ENCODE measurements around the gene KIAA1217.
A peak's percentile ranks its signal among the peaks of the same experiment; 100 is the strongest.

Gene KIAA1217, protein sequence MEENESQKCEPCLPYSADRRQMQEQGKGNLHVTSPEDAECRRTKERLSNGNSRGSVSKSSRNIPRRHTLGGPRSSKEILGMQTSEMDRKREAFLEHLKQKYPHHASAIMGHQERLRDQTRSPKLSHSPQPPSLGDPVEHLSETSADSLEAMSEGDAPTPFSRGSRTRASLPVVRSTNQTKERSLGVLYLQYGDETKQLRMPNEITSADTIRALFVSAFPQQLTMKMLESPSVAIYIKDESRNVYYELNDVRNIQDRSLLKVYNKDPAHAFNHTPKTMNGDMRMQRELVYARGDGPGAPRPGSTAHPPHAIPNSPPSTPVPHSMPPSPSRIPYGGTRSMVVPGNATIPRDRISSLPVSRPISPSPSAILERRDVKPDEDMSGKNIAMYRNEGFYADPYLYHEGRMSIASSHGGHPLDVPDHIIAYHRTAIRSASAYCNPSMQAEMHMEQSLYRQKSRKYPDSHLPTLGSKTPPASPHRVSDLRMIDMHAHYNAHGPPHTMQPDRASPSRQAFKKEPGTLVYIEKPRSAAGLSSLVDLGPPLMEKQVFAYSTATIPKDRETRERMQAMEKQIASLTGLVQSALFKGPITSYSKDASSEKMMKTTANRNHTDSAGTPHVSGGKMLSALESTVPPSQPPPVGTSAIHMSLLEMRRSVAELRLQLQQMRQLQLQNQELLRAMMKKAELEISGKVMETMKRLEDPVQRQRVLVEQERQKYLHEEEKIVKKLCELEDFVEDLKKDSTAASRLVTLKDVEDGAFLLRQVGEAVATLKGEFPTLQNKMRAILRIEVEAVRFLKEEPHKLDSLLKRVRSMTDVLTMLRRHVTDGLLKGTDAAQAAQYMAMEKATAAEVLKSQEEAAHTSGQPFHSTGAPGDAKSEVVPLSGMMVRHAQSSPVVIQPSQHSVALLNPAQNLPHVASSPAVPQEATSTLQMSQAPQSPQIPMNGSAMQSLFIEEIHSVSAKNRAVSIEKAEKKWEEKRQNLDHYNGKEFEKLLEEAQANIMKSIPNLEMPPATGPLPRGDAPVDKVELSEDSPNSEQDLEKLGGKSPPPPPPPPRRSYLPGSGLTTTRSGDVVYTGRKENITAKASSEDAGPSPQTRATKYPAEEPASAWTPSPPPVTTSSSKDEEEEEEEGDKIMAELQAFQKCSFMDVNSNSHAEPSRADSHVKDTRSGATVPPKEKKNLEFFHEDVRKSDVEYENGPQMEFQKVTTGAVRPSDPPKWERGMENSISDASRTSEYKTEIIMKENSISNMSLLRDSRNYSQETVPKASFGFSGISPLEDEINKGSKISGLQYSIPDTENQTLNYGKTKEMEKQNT (N-terminal part only)

GRCh38 chr10:24208661-24209431, at the start of gene KIAA1217:
KIAA1217 (plus strand) TSS chr10:24209138; CDS start chr10:24209194, 56 bp downstream.
- DNase-seq: peak; percentile 25

DNA sequence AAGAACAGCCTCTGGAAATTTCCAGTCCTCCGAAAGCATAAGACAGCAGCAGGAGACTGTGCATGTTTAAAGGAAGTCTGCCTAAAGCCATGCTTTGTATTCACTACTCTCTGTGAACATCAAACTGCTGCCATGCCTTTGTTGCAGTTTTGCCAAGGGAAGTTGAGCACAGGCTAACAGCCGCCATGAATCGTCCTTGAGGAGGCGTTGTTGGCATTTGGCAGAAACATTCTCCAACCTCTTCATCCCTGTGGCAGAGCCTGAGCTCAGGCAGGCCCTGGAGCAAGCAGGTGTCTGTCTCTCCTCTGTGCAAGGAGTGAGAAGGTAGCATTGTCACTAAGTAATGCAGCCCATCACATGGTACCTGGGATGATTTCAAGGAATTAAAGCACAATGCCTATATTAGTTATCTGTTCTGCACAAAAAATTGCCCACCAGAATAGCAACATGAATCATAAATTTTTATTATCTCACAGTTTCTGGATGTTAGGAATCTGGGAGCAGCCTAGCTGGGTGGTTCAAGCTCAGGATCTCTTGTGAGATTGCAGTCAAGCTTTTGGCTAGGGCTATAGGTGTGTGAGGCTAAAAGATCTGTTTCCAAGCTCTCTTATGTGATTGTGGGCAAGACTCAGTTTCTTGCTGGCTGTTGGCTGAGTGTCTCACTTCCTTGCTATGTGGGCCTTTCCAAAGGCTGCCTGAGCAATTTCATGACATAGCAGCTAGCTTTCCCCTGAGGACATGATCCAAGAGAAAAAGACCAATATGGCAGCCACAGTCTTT, 46.5 kb upstream of the KIAA1217 start:
- DNase-seq: no peak

GRCh38 chr10:24163485-24163884, 45.5 kb upstream of the KIAA1217 start:
- DNase-seq: no peak

DNA sequence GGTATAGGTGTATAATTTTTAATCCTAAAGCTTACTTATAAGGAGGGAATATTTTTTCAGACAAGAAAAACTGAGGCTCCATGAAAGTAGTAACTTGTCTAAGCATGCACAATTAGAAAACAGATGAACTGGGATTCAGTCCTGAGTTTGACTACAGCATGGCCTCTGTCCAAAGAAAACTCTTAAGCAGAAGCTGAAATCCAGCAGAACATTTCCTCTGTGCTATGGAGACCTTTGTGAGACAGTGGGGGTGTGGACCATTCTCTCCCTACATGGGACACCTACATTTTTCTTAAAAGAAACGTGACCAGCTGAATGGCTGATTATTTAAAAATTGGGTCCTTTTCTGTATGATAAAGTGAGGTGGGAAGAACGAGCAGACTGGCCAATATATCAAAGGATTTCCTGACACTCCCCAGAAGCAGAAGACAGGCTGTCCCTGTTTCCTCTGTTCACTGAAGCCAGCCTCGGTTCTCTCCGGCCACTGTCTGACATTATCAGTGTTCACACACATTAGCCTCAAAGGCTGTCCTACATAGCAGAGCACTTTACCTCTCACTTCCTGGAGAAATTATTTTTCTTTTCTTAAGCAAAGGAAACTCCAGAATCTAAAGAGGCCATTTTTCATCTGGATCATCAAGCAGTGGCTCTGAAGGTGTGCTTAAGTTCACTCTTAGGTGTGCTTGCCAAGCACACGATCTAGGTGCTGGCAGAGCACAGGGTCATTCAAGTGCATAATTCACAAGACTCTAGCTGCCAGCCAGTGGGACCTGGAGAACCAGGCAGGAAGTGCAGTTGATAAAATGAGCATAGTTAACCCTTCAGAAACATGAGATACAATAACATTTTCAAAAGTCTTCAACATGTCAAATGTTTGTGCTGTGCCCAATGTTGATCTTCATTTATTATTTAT, 40.4 kb upstream of the KIAA1217 start:
- no peak for DNase-seq

- DNase-seq: no peak
Observed at GRCh38 chr10:24170199-24170598, 38.7 kb upstream of the KIAA1217 start.

DNA sequence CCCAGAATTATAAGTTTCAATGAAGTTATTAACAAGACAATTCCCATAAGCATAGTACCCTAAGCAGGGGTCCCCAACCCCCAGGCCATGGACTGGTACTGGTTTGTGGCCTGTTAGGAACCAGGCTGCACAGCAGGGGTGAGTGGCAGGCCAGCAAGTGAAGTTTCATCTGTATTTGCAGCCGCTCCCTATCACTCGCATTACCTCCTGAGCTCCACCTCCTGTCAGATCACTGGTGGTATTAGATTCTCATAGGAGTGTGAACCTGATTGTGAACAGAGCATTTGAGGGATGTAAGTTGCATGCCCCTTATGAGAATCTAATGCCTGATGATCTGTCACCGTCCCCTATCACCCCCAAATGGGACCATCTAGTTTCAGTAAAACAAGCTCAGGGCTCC, 36.0 kb upstream of the KIAA1217 start:
- DNase-seq: no peak

DNA sequence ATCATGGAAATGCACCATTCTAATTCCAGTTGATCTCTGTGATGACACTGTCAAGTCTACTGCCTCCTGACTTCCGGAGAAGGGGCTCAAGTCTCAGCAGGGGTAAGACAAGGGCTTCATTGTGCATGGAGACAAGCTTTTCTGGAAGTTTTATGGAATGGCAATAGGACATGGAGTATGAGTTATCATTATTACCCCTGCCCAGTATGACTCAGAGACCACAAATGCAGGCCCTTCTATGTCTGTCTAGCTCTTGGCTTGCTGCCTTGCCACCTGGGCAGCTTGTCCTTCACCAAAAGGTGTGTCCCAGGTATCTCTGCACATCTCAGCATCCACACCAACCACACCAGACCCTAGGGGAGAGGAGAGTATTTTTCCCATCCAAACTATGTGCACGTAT, 34.9 kb upstream of the KIAA1217 start:
- DNase-seq: no peak

DNA sequence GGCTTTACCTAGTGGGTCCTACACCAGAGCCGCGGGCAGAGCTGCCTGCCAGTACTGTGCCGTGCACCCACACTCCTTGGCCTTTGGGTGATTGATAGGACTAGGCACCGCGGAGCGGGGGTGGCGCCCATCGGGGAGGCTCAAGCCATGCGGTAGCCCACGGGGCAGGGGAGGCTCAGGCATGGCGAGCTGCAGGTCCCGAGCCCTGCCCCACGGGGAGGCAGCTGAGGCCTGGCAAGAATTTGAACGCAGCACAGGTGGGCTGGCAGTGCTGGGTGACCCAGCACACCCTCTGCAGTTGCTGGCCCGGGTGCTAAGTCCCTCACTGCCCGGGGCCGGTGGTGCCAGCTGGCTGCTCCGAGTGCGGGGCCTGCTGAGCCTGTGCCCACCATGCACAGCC, 32.3 kb upstream of the KIAA1217 start:
- DNase-seq: no peak

DNA sequence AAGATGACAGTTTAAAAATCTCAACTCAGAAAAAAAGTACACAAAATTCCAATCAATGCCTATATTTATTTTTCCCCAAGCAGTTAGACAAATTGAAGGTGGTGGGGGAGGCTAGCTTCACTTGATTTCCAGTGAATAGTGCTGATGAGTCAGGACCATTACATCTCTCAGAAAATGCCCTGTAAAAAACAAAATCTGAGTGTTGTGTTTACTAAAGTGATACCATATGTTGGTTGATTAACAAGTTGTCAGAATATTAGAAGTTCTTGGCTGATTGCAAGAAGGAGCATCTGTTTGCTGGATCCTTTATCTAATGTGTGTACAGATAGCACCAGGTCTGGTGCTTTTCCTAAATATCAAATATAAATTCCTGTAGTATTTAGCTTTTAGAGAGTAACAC, 31.3 kb upstream of the KIAA1217 start:
- no peak for DNase-seq

DNA sequence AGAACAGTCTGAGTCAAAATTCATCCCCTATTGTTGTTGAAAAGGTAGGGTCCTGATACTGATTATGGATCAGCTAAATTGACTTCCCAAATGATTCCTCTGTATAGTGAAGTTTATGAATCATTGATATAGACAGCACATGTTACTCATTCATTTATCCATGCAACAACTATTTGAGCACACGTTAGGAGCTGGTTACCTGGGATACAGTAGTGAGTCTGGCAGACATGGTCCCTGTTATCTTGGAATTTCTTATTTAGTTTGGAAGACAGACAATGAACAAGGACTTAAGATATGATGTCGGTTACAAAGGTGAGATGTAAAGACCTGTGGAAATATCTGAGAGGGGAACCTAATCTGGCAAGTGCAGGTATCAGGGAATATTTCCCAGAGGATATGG, 28.0 kb upstream of the KIAA1217 start:
- DNase-seq: no peak

DNA sequence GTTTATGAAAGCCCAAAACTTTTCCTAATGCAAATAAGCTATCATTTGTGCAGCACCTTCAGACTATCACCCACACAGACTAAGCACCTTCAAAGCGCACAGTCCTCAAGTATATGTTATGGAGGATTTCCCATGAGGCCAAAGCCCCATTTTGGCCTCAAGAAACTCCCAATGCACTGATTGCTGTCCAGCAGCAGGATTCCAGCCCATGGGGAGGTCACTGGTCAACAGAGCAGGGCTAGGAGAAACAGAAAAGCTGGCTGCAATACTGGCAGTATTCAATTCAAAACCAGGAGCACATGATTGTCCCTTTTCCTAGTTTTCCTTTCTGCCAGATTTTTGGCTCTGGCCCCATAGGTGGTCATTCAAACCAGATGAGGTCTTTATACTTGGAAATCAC, 24.5 kb upstream of the KIAA1217 start:
- no peak for DNase-seq

DNA sequence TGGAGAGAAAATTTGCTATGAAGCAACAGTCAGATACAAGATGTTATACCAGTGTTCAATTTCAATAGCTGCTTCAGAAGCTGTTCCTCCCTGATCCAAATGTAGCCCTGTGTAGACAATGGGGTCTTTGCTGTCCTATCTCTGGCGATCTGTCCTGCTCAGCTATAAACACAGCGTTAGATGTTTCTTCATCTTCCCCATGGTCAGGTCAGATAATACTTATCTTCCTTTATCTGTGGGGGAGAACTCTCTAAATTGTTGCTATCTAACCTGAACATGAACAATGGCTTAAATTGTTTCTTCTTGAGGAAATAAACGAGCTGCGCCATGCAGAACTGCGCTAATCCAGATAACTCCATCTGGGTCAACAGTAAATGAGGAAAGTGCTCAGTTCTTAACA, 15.6 kb upstream of the KIAA1217 start:
- DNase-seq: no peak

GRCh38 chr10:24197263-24197662, 11.7 kb upstream of the KIAA1217 start:
- DNase-seq: no peak

DNA sequence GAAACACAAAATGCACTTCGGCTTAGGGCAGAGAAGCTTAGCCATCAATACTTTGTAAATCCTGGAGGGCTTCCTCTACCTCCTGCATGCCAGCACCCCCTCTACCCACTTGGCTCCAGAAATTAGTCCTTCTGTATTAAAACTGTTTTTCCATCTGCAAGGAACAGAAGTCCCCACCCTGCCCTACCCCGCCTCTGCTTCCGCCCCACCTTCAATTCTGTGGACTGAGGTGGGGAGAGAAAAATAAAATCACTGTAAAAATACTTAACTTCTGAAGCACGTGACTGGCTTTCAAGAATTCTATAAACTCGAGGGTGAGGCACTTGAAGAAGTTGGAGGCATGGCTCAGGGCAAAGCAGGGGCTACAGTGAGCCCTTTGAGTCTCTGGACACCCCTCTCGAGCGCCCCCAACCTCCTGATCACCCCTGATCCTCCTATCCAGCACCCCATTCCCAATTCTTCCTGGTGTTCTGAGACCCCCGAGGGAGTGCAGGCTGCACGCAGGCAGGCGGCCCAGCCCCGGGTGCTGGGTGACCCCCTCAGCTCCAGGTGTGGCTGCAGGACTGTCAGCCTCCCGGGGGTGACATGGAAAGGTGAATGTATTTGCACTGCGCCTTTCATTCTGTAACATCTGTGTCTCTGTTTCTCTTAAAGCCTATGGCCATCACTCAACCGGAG, 7.3 kb upstream of the KIAA1217 start:
- no peak for DNase-seq

- no peak for DNase-seq
Observed at GRCh38 chr10:24202181-24202570, 6.8 kb upstream of the KIAA1217 start.

GRCh38 chr10:24205821-24206220, 3.1 kb upstream of the KIAA1217 start:
- peak; percentile 81 for DNase-seq

- DNase-seq: no peak
Observed at GRCh38 chr10:24206334-24206733, 2.6 kb upstream of the KIAA1217 start.

DNA sequence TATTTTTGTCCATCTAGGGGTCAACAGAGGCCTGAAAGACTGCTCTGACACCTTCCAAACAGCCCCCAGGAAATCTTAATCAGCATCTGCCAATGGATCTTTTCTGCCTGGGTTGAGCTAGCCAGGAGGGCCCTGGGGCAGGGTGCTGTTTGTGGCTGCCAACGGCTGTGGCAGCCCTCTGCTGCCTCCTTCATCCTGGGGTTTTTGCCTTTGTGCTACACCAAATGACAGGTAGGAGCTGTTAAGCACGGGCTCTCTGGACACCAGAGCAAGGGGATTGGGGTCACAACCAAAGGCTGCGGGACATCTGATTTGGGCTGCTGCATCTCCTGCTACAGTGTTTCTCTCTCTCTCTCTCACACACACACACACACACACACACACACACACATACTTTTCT, 2.0 kb upstream of the KIAA1217 start:
- DNase-seq: no peak

GRCh38 chr10:24207341-24207740, 1.6 kb upstream of the KIAA1217 start:
- no peak for DNase-seq
